ENCODE measurements around the gene EAPP.
"Not testable (repeated sequence)": the region's sequence is repeated elsewhere in the genome, so short reads cannot be mapped to it uniquely, and the experiment has no call there.

Gene EAPP

DNA sequence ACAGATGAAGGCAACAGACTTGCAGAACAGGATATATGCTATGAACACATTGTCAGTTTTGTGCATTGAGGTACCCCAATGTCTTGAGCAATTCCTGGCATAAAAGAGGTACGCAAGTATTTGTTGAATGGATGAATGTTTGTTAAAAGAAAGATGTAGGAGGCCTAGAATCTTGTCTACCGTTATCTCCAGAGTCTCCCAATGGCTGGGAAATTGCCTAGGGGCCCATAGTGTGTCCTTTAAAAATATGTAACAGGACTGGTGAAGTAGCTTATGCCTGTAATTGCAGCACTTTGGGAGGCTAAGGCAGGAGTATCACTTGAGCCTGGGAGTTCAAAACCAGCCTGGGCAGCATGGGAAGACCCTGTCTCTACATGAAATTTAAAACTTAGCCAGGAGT, 57.0 kb downstream of the EAPP start:
- no peak for DNase-seq (ENCODE audit: low spot score)

DNA sequence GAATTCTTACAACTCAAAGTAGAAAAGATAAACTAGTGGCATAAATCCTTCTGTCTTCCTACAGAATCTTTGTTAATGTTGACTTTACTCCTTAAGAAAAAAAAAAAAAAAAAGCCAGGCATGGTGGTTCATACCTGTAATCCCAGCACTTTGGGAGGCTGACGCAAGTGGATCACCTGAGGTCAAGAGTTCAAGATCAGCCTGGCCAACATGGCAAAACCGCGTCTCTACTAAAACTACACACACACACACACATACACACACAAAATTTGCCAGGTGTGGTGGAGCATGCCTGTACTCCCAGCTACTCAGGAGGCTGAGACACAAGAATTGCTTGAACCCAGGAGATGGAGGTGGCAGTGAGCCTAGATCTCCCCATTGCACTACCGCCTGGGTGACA, 59.8 kb downstream of the EAPP start:
- no peak for DNase-seq (ENCODE audit: low spot score)

DNA sequence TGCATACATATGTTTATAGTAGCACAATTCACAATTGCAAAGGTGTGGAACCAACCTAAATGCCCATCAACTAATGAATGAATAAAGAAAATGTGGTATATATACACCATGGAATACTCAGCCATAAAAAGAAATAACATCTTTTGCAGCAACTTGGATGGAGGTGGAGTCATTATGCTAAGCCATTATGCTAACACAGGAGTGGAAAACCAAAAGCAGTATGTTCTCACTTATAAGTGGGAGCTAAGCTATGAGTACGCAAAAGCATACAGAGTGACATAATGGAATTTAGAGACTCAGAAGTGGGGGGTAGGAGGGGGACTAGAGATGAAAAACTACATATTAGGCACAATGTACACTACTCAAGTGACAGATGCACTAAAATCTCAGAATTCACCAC, 61.2 kb downstream of the EAPP start:
- DNase-seq (ENCODE audit: low spot score): no peak

DNA sequence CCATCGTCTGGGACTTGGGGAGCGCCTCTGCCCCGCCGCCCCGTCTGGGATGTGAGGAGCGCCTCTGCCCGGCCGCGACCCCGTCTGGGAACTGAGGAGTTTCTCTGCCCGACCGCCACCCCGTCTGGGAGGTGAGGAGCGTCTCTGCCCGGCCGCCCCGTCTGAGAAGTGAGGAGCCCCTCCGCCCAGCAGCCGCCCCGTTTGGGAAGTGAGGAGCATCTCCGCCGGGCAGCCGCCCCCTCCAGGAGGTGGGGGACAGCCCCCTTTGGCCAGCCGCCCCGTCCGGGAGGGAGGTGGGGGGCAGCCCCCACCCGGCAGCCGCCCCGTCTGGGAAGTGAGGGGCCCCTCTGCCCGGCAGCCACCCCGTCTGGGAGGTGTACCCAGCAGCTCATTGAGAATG, 63.5 kb downstream of the EAPP start:
- not testable (repeated sequence) for DNase-seq (ENCODE audit: low spot score)

DNA sequence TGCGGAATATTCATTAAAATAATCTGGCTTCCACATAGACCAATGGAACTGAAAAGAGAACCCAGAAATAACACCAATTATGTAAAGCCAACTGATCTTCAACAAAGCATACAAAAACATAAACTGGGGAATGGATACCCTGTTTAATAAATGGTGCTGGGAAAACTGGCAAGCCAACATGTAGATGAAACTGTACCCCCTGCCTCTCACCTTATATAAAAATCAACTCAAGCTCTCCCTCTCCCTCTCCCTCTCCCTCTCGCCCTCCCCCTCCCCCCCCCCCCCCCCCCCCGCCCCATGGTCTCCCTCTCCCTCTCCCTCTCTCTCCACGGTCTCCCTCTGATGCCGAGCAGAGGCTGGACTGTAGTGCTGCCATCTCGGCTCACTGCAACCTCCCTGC, 64.3 kb downstream of the EAPP start:
- no peak for DNase-seq (ENCODE audit: low spot score)

DNA sequence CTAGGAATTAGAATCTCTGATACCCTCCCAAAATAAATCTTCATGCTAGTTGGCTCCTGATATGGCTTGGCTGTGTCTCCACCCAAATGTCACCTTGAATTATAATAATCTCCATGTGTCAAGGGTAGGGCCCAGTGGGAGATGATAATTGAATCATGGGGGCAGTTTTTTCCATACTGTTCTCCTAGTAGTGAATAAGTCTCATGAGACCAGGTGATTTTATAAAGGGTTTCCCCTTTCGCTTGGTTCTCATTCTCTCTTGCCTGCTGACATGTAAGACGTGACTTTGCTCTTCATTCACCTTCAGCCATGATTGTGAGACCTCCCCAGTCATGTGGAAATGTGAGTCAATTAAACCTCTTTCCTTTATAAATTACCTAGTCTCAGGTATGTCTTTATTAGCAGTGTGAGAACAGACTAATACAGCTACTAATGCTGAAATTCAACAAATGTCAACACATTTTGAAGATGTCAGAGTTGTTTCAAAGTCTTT, 65.3 kb downstream of the EAPP start:
- DNase-seq (ENCODE audit: low spot score): no peak

DNA sequence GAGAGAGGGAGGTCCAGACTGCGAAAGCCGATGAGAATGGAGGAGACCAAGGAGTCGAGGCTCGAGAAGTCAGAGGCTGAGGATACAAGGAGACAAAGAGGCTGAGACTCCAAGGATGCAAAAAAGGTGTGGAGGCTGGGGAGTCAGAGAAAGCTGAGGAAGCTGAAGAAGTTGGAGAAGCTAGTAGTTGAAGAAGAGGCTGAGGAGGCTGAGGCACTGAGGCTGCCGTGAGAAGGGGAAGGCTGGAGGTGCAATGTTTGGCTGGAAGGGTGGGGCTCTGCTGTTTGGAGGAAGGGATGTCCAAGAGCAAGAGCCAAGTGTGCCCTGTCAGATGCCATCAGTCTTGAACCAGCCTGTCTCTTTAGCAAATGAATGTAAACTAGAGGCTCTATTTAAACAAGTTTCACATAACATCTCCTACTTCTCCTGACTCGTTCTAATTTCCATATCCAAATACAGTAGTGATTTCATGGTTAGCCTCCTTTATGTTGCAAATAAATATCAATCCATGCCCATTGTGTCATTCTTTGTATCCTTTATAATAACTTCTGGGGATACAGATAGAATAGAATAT, 66.7 kb downstream of the EAPP start:
- DNase-seq (ENCODE audit: low spot score): no peak

DNA sequence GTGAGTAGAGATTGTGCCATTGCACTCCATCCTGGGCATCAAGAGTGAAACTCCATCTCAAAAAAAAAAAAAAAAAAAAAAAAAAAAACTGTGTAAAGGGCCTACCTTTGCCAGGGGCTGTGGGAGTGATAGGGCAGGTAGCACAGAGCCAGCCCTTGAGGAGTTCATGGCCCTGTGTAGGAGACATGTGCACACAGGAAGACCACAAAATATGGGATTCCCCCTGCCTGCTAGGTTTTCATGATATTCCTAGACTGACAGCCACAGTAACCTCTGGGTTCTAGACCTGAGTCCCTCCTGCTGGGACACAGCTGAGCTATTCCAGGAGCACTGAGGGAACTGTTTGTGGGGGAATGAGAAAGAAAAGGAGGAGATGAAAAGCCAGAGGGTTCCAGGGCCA, 69.2 kb downstream of the EAPP start:
- DNase-seq (ENCODE audit: low spot score): no peak

DNA sequence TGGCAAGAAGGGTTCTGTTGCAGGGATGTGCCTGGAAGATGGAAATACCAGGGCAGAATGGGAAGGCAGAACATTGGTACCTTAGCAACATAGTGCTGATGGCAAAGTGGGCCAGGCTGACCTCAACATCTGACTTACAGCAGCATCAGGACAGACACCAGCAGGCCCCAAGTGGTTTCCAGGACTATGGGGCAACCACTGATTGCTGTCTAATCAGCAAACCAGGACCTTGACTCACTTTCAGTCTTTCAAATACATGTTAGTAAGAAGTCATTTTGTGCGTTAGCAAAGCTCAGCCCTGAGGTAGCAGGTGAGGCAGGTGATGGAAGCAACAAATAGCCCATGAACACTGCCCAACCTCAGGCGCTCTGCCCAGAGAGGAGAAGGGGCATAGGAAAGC, 72.8 kb downstream of the EAPP start:
- DNase-seq (ENCODE audit: low spot score): no peak
